ENCODE results near the gene ADSS1.

DNA sequence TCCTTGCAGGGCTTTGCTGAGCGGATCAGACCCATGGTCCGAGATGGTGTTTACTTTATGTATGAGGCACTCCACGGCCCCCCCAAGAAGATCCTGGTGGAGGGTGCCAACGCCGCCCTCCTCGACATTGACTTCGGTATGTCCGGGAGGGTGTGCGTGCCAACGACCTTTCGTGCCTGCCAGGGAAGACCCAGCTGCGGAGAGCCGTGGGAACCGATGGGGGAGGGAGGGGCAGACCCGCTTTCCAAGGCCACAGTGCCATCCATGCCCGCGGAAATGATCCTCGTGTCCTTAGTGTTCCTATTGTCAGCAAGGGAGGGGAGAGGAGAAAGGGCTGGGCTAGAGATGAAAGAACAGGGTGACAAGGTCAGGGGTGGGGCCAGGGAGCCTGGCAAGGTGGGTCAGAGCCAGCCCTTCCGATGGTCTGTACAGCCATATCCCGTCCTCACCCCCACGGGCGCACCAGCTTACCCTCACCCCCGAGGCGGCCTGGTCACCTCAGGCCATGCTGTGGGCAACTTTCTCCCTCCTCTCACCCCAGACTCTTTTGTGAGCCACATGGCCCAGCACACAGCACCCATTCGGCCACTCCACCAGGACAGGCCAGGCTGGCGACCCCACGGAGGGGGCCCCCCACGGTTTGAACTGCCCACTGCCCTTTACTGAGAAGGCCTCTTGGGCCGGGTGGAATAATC is 17.2 kb downstream of the ADSS1 start:
- TF ChIP-seq GATA2 (IDR thresholded peaks at IDR 0.05; ENCODE audit: low read depth, low read length) (no peak), GATA3 (IDR thresholded peaks at IDR 0.05; ENCODE audit: low read depth, low read length) (no peak)

Data from SH-SY5Y (cell line).